T-helper 22 cell (primary cell): Measurements from ENCODE around the gene PRICKLE2.

Experiments used
- DNase-seq: peaks from one replicate; pipeline ENCODE4 v3.0.0-alpha.2; 2020; ENCODE audit warnings: low read depth

PRICKLE2 gene

GRCh38 chr3:64188810-64189560 lies 36.3 kb downstream of the PRICKLE2 start:
- DNase-seq, result no peak

GRCh38 chr3:64187065-64187959 lies 38.0 kb downstream of the PRICKLE2 start:
- no peak for DNase-seq

- no peak for DNase-seq
Measured at GRCh38 chr3:64186667-64187064, 38.6 kb downstream of the PRICKLE2 start.

DNA sequence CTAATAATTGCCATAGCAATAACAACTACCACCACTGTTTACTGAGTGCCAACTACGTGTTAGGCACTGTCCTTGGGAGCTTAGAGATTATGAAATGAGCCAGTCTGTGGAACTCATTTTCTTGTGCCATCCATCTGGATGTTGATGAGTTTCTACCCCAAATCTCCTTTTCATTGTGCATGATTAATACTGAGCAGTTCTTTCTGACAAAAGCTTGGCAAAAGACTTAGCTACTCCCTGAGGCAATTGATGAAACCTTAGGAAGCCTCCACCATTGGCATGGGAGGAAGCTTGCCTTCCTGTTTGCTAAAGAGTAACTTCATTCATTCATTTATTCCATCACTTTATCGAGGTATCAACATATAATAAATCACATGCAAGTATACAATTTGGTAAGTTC lies 39.8 kb downstream of the PRICKLE2 start:
- no peak for DNase-seq

- no peak for DNase-seq
Measured at GRCh38 chr3:64184621-64185020, 40.6 kb downstream of the PRICKLE2 start.

GRCh38 chr3:64179860-64180259 lies 45.4 kb downstream of the PRICKLE2 start:
- no peak for DNase-seq

GRCh38 chr3:64179249-64179648 lies 46.0 kb downstream of the PRICKLE2 start:
- no peak for DNase-seq

- no peak for DNase-seq
Measured at GRCh38 chr3:64178419-64178818, 46.8 kb downstream of the PRICKLE2 start.

- no peak for DNase-seq
Measured at GRCh38 chr3:64176461-64176996, 48.7 kb downstream of the PRICKLE2 start.

GRCh38 chr3:64174328-64174727 lies 50.9 kb downstream of the PRICKLE2 start:
- DNase-seq, result no peak

GRCh38 chr3:64173563-64173962 lies 51.7 kb downstream of the PRICKLE2 start:
- DNase-seq, result no peak

DNA sequence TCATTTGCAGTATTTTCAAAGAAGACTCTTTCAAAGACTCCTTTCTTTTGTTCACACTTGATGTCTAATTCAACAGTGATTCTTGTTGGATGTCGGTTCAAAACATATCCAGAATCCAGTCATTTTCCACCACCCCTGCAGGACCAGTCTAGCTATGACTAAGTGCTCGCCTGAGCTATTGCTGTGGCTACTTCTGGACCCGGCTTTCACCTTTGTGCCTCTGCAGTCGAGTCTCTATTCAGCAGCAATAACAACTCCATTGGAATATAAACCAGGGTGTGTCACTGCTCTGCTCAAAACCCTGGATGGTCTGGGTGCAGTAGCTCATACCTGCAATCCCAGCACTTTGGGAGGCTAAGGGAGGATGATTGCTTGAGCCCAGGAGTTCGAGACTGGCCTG lies 55.0 kb downstream of the PRICKLE2 start:
- no peak for DNase-seq

- DNase-seq, result no peak
Measured at GRCh38 chr3:64167868-64168267, 57.4 kb downstream of the PRICKLE2 start.

DNA sequence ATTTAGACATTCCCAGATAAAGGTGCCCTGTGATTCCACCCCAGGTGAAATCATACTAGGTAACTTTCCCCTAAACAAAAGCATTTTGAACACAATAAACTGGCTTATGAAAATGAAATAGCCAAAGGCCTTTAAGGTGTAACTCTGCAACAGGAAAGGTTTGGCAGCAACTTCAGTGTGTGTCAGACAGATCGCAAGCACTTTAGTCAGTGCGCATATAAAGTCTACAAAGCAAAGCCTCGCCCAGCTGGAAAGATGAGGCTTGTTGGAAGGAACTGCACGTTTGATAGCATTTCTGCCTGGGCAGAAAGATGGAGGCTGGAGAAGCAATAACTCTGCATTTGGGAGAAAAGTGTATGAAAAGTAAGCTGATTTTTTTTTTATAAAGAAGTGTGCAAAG lies 57.9 kb downstream of the PRICKLE2 start:
- no peak for DNase-seq

- DNase-seq, result no peak
Measured at GRCh38 chr3:64166584-64167162, 58.6 kb downstream of the PRICKLE2 start.

- DNase-seq, result no peak
Measured at GRCh38 chr3:64164349-64164748, 60.9 kb downstream of the PRICKLE2 start.

GRCh38 chr3:64163755-64164148 lies 61.5 kb downstream of the PRICKLE2 start:
- no peak for DNase-seq

DNA sequence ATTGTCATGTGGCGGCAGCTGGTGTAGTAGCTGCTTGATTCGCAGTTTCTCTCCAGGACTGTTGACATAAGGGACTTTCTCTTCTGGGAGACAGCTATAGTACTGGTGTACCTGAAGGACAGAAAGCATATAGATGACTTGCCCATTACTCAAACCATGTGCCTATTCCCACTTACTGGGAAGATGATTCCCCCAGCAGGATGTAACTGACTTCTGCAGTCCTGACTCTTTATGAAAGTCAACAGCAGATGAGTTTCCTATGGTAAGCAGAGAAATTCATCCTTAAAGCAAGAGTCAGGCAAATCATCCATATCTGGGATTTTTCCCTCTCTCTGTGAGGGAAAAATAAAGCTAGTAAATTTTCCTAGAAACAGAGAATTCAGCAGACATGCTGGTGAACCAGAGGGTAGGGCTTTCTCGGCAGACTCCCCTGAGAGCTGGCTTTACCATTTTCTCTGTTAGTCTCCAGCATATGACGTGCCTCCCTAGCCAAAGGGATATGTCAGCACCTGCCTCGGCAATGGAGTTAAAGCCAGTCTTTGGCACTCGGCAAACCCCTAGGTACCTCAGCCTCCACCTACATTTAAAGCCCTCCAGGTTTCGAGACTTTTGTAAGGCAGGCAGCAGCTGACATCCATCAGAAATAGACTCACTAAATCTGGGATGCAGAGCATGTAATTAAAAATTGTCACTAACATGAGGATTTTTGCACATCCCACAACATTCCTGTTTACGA lies 62.1 kb downstream of the PRICKLE2 start:
- DNase-seq, result no peak

- DNase-seq, result no peak
Measured at GRCh38 chr3:64161481-64161952, 63.7 kb downstream of the PRICKLE2 start.

- no peak for DNase-seq
Measured at GRCh38 chr3:64160000-64160695, 65.1 kb downstream of the PRICKLE2 start.

DNA sequence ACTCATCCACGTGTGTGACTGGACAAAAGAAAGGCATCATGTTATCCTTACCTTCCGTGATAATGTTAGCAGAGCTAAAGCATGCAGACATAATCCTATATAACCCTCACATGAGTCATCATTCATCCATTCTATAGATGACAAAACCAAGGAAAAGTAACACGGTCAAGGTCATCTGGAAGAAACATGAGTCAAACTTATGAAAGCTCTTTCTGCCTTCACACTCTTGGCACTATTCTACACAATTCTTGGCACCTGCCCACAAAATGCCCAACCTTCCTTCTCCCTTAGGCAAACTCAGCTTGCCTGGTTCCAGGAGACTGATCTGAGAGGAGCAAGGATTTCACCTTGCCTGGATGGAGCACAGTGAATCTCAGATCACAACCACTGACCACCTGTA lies 66.9 kb downstream of the PRICKLE2 start:
- no peak for DNase-seq
